Measurements from ENCODE around the gene GDF7. TPM values are rescaled to one million over a fixed set of nuclear protein-coding genes. Genes with fewer than 3 reads are reported as not detected.

GDF7 gene
- total and polyA plus RNA-seq, 2 donors (not counting 3 experiments of a cell fraction or from before 2014, with no cell fraction given) = 3.7 to 3.9 TPM

DNA sequence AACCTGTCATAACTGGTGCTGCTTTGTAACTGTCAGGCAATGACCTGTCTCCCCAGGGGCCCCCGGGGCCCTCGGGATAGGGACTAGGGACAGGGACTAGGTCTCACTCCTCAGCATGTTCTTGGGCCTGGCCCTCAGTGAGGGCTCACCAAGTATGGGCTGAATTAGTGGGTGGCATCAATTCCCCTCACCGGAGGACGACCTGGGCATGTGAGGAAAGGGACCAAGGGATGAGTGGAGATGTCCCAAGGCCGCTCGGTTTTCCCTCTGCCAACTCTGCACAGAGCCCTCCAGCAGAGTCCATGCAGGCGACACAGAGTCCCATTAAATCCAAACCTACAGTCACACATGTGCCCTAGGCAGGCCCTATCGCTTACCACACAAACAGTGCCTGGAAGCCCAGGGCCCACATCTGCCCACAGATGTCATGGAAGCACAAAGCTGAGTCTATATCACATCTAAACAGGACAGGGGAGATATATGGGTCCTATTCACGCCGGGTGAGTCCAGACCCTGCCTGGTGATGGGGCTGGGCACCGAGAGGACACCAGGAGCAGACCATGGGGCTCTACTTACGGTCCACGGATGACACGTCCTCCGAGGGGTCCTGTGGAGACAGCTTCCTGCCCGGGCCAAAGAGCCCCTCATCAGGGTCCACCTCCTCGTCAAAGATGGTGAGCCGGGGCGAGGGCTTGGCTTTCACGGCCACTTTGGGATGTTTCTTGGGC is 42.6 kb upstream of the GDF7 start:
- intact Hi-C loops (cut with micrococcal nuclease) (no loop called here), dilution Hi-C loops (cut with MboI; ENCODE audit: extremely low pct_ligation_motif_present, low sequenced_read_pairs) (no loop called here)
- no peak overlapping the region for H3K4me3 ChIP-seq (replicated peaks in 1 of 3; ENCODE audit: insufficient read depth in 1 of 3, low read depth in 1 of 3, low read length in 3 of 3)
- no peak overlapping the region for H3K27ac ChIP-seq (ENCODE audit: insufficient read depth, low read depth, low read length)
- H3K4me1 ChIP-seq (ENCODE audit: control insufficient read depth, extremely low read depth, insufficient read depth, low read length) = no peaks in the 10 kb centered on the region
- TF ChIP-seq POLR2A (IDR thresholded peaks at IDR 0.05; ENCODE audit: low read depth, low read length) (no peak), GATA2 (IDR thresholded peaks at IDR 0.05; ENCODE audit: insufficient read depth, insufficient read length, low read depth, low read length) (no peak), POLR2AphosphoS5 (IDR thresholded peaks at IDR 0.05; ENCODE audit: insufficient read depth, low read depth, low read length) (no peak), FOS (IDR thresholded peaks at IDR 0.05; ENCODE audit: borderline replicate concordance, insufficient read depth, low read length) (no peak)
- TF ChIP-seq, protein P1, sequence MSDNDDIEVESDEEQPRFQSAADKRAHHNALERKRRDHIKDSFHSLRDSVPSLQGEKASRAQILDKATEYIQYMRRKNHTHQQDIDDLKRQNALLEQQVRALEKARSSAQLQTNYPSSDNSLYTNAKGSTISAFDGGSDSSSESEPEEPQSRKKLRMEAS (IDR thresholded peaks at IDR 0.05; ENCODE audit: insufficient read depth, insufficient read length) = no peak
- TF ChIP-seq, protein P2, sequence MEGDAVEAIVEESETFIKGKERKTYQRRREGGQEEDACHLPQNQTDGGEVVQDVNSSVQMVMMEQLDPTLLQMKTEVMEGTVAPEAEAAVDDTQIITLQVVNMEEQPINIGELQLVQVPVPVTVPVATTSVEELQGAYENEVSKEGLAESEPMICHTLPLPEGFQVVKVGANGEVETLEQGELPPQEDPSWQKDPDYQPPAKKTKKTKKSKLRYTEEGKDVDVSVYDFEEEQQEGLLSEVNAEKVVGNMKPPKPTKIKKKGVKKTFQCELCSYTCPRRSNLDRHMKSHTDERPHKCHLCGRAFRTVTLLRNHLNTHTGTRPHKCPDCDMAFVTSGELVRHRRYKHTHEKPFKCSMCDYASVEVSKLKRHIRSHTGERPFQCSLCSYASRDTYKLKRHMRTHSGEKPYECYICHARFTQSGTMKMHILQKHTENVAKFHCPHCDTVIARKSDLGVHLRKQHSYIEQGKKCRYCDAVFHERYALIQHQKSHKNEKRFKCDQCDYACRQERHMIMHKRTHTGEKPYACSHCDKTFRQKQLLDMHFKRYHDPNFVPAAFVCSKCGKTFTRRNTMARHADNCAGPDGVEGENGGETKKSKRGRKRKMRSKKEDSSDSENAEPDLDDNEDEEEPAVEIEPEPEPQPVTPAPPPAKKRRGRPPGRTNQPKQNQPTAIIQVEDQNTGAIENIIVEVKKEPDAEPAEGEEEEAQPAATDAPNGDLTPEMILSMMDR (IDR thresholded peaks at IDR 0.05; ENCODE audit: extremely low read depth in 1 of 2, insufficient read depth in 1 of 2, low read depth in 1 of 2, low read length in 2 of 2) = no peak
- no peak overlapping the region for H3K4me2 ChIP-seq (ENCODE audit: insufficient read depth, low read length)
- ChIA-PET CTCF (interaction anchor here (0.7 kb wide), 1 partner anchor 172 kb away, joined by 3 read pairs; no protein-coding TSS in a partner anchor), POLR2A (no interaction called here)
- H3K9me1 ChIP-seq (replicated peaks; ENCODE audit: control insufficient read depth, extremely low read depth, insufficient read depth, low read length) = no peaks in the 10 kb centered on the region
- BruUV-seq (replicated peaks) = no TSS peak
- no peak overlapping the region for H2AFZ ChIP-seq (ENCODE audit: low read depth, low read length)
- DNase-seq (ENCODE audit: low read depth, low spot score) (no peak), FAIRE-seq (no peak)
- no peaks in the 10 kb centered on the region for H4K20me1 ChIP-seq (replicated peaks; ENCODE audit: control insufficient read depth, extremely low read depth, insufficient read depth, low read length)
- H3K79me2 ChIP-seq (ENCODE audit: control insufficient read depth, insufficient read depth, low read length) = no peaks in the 10 kb centered on the region
- peaks cover 0 to 22% of the 10 kb centered on the region in 2 experiments for H3K36me3 ChIP-seq (ENCODE audit: control insufficient read depth in 2 of 2, extremely low read depth in 1 of 2, insufficient read depth in 2 of 2, low read length in 2 of 2)
- no peaks in the 10 kb centered on the region for H3K27me3 ChIP-seq (ENCODE audit: control insufficient read depth in 2 of 2, insufficient read depth in 2 of 2, low read length in 2 of 2)
- no peak overlapping the region for H3K9ac ChIP-seq (replicated peaks; ENCODE audit: extremely low read depth, insufficient read depth, low read length)
- no peaks in the 10 kb centered on the region for H3K9me3 ChIP-seq (replicated peaks; ENCODE audit: control insufficient read depth, insufficient read depth, low read length)
